Keratinocyte (primary cell): ENCODE measurements around the gene CHN2. TPM values are rescaled to one million over a fixed set of nuclear protein-coding genes. Genes with fewer than 3 reads are reported as not detected.

ENCODE experiments used
- DNase-seq: peaks from one replicate; pipeline ENCODE4 v3.0.0-alpha.2; 2011; ENCODE audit warnings: low read depth, missing footprints, low spot score
- FAIRE-seq: peaks from 2 replicates; lab custom pipeline; 2011; peaks lifted over from hg19 to GRCh38; lab: Jason Lieb, UNC
- H2AFZ ChIP-seq: 2 replicates; pipeline ENCODE4 v1.6.0; 2012; ENCODE audit warnings: low read length, control low read depth, inconsistent platforms; ENCODE audit not compliant: control insufficient read depth
- H3K27ac ChIP-seq: 2 replicates; pipeline ENCODE4 v1.5.1; 2011; ENCODE audit warnings: low read length; ENCODE audit not compliant: control insufficient read depth, insufficient read depth
- H3K27me3 ChIP-seq: 3 replicates; pipeline ENCODE4 v1.6.0; 2011; ENCODE audit warnings: low read length; ENCODE audit not compliant: control insufficient read depth, insufficient read depth; ENCODE audit errors: extremely low read depth
- H3K36me3 ChIP-seq, 2 experiments: 2 replicates in 1 of 2; 3 replicates in 1 of 2; pipeline ENCODE4 v1.5.1; 2011; ENCODE audit warnings: low read length in 2 of 2, mild to moderate bottlenecking in 1 of 2; ENCODE audit not compliant: control insufficient read depth in 2 of 2, insufficient read depth in 2 of 2; ENCODE audit errors: extremely low read depth in 1 of 2
- H3K4me1 ChIP-seq: 3 replicates; pipeline ENCODE4 v1.5.1; 2011; ENCODE audit warnings: low read length; ENCODE audit not compliant: control insufficient read depth, insufficient read depth; ENCODE audit errors: extremely low read depth
- H3K4me2 ChIP-seq: 3 replicates; pipeline ENCODE4 v1.6.0; 2011; ENCODE audit warnings: low read depth, low read length; ENCODE audit not compliant: control insufficient read depth, insufficient read depth; ENCODE audit errors: extremely low read depth
- H3K4me3 ChIP-seq, 3 experiments: fragments of 200-600 bp in 1 of 3; sonication (generic) in 1 of 3; 2 replicates in 2 of 3; 3 replicates in 1 of 3; pipeline ENCODE4 v1.5.1; 2011 to 2016; ENCODE audit warnings: low read length in 3 of 3, mild to moderate bottlenecking in 3 of 3, control low read depth in 2 of 3, inconsistent platforms in 1 of 3, low read depth in 1 of 3, mixed read lengths in 1 of 3, mixed run types in 1 of 3, moderate library complexity in 1 of 3; ENCODE audit not compliant: control insufficient read depth in 2 of 3, insufficient read depth in 2 of 3; ENCODE audit errors: extremely low read depth in 1 of 3
- H3K79me2 ChIP-seq: 2 replicates; pipeline ENCODE4 v1.6.0; 2012; ENCODE audit warnings: low read length; ENCODE audit not compliant: control insufficient read depth, insufficient read depth
- H3K9ac ChIP-seq: 3 replicates; pipeline ENCODE4 v1.6.0; 2011; ENCODE audit warnings: low read length; ENCODE audit not compliant: control insufficient read depth, insufficient read depth; ENCODE audit errors: extremely low read depth
- H3K9me1 ChIP-seq: 3 replicates; pipeline ENCODE4 v1.6.0; 2011; ENCODE audit warnings: low read length; ENCODE audit not compliant: control insufficient read depth, insufficient read depth; ENCODE audit errors: extremely low read depth
- H3K9me3 ChIP-seq: 2 replicates; pipeline ENCODE4 v1.5.1; 2012; ENCODE audit warnings: low read depth, low read length; ENCODE audit not compliant: control insufficient read depth
- H4K20me1 ChIP-seq: 3 replicates; pipeline ENCODE4 v1.6.0; 2011; ENCODE audit warnings: low read length; ENCODE audit not compliant: control insufficient read depth, insufficient read depth; ENCODE audit errors: extremely low read depth
- EZH2 ChIP-seq: IDR thresholded peaks from one replicate; pipeline ENCODE4 v1.6.1; 2012; ENCODE audit warnings: inconsistent platforms, mild to moderate bottlenecking, low read length, moderate library complexity
- dilution Hi-C: fragments of 300-500 bp; cut with MboI; formaldehyde crosslinking; loops from one replicate; pipeline ENCODE4 v1.7.0; 2020; ENCODE audit warnings: low sequenced_read_pairs; ENCODE audit not compliant: extremely low pct_ligation_motif_present
- polyA plus RNA-seq, 5 experiments: library from polyadenylated mRNA; depleted of rRNA in 3 of 5; stranded (reverse) in 3 of 5; stranded (forward) in 1 of 5; unstranded in 1 of 5; fragments of >200 nt; gene quantifications; 1 replicate in 1 of 5; 2 replicates in 3 of 5; 3 replicates in 1 of 5; pipeline versions ENCODE4 v1.2.1 to v1.2.3, GENCODE V29; 2011 to 2012; ENCODE audit warnings: missing spikeins in 2 of 5, low read depth in 1 of 5, low replicate concordance in 1 of 5
- TF ChIP-seq, protein P1 (sequence below), 3 experiments: IDR thresholded peaks in 1 of 3; conservative IDR thresholded peaks in 1 of 3; optimal IDR thresholded peaks in 1 of 3; 2 replicates in 2 of 3; 3 replicates in 1 of 3; pipeline versions ENCODE3 to v1.5.1; 2011; ENCODE audit warnings: low read length in 3 of 3, mild to moderate bottlenecking in 3 of 3, moderate library complexity in 2 of 3, control low read depth in 1 of 3, inconsistent platforms in 1 of 3; ENCODE audit not compliant: insufficient read depth in 2 of 3; ENCODE audit errors: extremely low read depth in 1 of 3

Gene CHN2
- polyA plus RNA-seq, 1 donor (not counting 4 experiments of a cell fraction or from before 2014, with no cell fraction given) = 1.8 TPM

DNA sequence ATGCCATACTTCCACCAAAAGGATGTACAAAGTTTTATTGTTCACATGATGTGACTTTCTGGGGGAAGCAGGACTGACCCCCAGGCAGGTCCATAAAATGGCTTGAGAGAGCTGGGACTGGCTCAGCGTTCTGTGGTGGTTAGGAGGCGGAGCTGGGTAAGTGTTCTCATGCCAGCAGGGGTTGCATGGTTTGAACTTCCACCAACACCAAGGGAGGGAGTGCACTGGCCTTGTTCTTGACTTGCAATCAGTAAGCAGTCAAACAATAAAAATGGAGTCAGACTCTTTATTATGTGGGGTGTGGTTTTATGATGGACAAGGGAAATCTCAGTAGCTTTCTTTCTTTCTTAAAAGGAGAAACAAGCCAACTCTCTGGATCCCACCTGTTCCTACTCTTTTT is 273.6 kb downstream of the CHN2 start:
- Histone ChIP-seq H3K4me1 (no peaks in the 10 kb centered on the region), H3K9me3 (no peaks in the 10 kb centered on the region)

DNA sequence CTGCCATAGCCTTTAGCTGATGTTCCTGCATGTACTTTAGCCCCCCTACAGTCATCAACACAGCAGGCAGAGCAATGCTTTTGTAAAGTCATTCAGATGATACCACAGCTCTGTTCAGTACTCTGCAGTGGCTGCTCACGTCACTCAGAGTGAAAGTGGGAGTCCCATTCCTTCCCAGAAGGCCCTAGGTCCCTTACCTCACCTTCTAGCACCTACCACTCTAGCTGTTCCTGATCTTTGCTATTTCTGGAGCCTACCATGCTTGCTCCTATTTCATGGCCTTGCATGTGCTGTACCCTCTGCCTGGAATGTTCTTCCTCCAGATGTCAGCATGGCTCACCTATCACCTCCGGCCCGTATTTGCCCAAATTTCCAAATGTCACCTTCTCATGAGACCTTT is 274.7 kb downstream of the CHN2 start:
- no peak for DNase-seq
- H3K27ac ChIP-seq = no peak overlapping the region
- H3K4me2 ChIP-seq = no peak overlapping the region
- no peaks in the 10 kb centered on the region for H3K4me1 ChIP-seq
- no peak overlapping the region for H3K9ac ChIP-seq
- no peak overlapping the region for H2AFZ ChIP-seq
- H3K9me1 ChIP-seq = no peaks in the 10 kb centered on the region
- H3K36me3 ChIP-seq = no peaks in the 10 kb centered on the region
- H4K20me1 ChIP-seq = no peaks in the 10 kb centered on the region
- no peaks in the 10 kb centered on the region for H3K79me2 ChIP-seq
- H3K9me3 ChIP-seq = no peaks in the 10 kb centered on the region
- dilution Hi-C loops = no loop called here
- TF ChIP-seq EZH2 = no peak
- TF ChIP-seq, protein P1, sequence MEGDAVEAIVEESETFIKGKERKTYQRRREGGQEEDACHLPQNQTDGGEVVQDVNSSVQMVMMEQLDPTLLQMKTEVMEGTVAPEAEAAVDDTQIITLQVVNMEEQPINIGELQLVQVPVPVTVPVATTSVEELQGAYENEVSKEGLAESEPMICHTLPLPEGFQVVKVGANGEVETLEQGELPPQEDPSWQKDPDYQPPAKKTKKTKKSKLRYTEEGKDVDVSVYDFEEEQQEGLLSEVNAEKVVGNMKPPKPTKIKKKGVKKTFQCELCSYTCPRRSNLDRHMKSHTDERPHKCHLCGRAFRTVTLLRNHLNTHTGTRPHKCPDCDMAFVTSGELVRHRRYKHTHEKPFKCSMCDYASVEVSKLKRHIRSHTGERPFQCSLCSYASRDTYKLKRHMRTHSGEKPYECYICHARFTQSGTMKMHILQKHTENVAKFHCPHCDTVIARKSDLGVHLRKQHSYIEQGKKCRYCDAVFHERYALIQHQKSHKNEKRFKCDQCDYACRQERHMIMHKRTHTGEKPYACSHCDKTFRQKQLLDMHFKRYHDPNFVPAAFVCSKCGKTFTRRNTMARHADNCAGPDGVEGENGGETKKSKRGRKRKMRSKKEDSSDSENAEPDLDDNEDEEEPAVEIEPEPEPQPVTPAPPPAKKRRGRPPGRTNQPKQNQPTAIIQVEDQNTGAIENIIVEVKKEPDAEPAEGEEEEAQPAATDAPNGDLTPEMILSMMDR (optimal IDR thresholded peaks at IDR 0.05 in 1 of 3, IDR thresholded peaks at IDR 0.05 in 1 of 3, conservative IDR thresholded peaks at IDR 0.05 in 1 of 3; ENCODE audit: extremely low read depth in 1 of 3, insufficient read depth in 2 of 3, low read length in 3 of 3) = no peak
- H3K4me3 ChIP-seq = no peak overlapping the region
- H3K27me3 ChIP-seq = peaks cover under 1% of the 10 kb centered on the region
- no peak for FAIRE-seq

More for the DNA sequence above, 273.6 kb downstream of the CHN2 start:
- no peak overlapping the region for H3K4me3 ChIP-seq
- TF ChIP-seq, protein P1 (optimal IDR thresholded peaks at IDR 0.05 in 1 of 3, IDR thresholded peaks at IDR 0.05 in 1 of 3, conservative IDR thresholded peaks at IDR 0.05 in 1 of 3; ENCODE audit: extremely low read depth in 1 of 3, insufficient read depth in 2 of 3, low read length in 3 of 3) = no peak
- TF ChIP-seq EZH2 = no peak
- H3K36me3 ChIP-seq = no peaks in the 10 kb centered on the region
- dilution Hi-C loops = no loop called here
- H3K27me3 ChIP-seq = no peaks in the 10 kb centered on the region
- H4K20me1 ChIP-seq = no peaks in the 10 kb centered on the region
- DNase-seq (no peak), FAIRE-seq (no peak)
- H2AFZ ChIP-seq = no peak overlapping the region
- no peaks in the 10 kb centered on the region for H3K79me2 ChIP-seq
- no peaks in the 10 kb centered on the region for H3K9me1 ChIP-seq
- H3K27ac ChIP-seq = no peak overlapping the region
- no peak overlapping the region for H3K9ac ChIP-seq
- no peak overlapping the region for H3K4me2 ChIP-seq
